Astrocyte (in vitro differentiated cells and primary cell): Measurements from ENCODE around the gene RGPD8. TPM values are rescaled to one million over a fixed set of nuclear protein-coding genes. Genes with fewer than 3 reads are reported as not detected.

ENCODE experiments used
- DNase-seq: peaks from one replicate; pipeline ENCODE4 v3.0.0-alpha.2; 2010; ENCODE audit warnings: low read depth
- FAIRE-seq: peaks from 2 replicates; lab custom pipeline; 2011; peaks lifted over from hg19 to GRCh38; lab: Jason Lieb, UNC
- H2AFZ ChIP-seq: 2 replicates; pipeline ENCODE4 v1.6.0; 2012; ENCODE audit warnings: low read depth, low read length, inconsistent platforms
- H3K27ac ChIP-seq: 2 replicates; pipeline ENCODE4 v1.5.1; 2011; ENCODE audit warnings: low read depth, low read length, inconsistent platforms
- H3K27me3 ChIP-seq: 2 replicates; pipeline ENCODE4 v1.6.0; 2011; ENCODE audit warnings: low read length, inconsistent platforms; ENCODE audit not compliant: insufficient read depth
- H3K36me3 ChIP-seq: 2 replicates; pipeline ENCODE4 v1.5.1; 2011; ENCODE audit warnings: low read length, inconsistent platforms; ENCODE audit not compliant: insufficient read depth
- H3K4me1 ChIP-seq: 2 replicates; pipeline ENCODE4 v1.5.1; 2011; ENCODE audit warnings: low read length, inconsistent platforms; ENCODE audit not compliant: insufficient read depth
- H3K4me2 ChIP-seq: 2 replicates; pipeline ENCODE4 v1.6.0; 2012; ENCODE audit warnings: low read length, inconsistent platforms
- H3K4me3 ChIP-seq: 2 replicates; pipeline ENCODE4 v1.5.1; 2011; ENCODE audit warnings: low read depth, mild to moderate bottlenecking, low read length, inconsistent platforms; ENCODE audit not compliant: insufficient read depth
- H3K79me2 ChIP-seq: 2 replicates; pipeline ENCODE4 v1.6.0; 2012; ENCODE audit warnings: mild to moderate bottlenecking, low read length, inconsistent platforms; ENCODE audit not compliant: insufficient read depth
- H3K9ac ChIP-seq: 2 replicates; pipeline ENCODE4 v1.6.0; 2012; ENCODE audit warnings: mild to moderate bottlenecking, low read length, inconsistent platforms
- H3K9me3 ChIP-seq: 2 replicates; pipeline ENCODE4 v1.5.1; 2012; ENCODE audit warnings: low read depth, mild to moderate bottlenecking, low read length, inconsistent platforms; ENCODE audit not compliant: insufficient read depth
- H4K20me1 ChIP-seq: 2 replicates; pipeline ENCODE4 v1.6.0; 2012; ENCODE audit warnings: low read length, inconsistent platforms; ENCODE audit not compliant: insufficient read depth
- H3K27ac Mint-ChIP-seq: one replicate; pipeline ENCODE4 v1.8.0; 2021; ENCODE audit warnings: mild to moderate bottlenecking, mixed read lengths; ENCODE audit not compliant: unreplicated experiment
- H3K27me3 Mint-ChIP-seq: one replicate; pipeline ENCODE4 v1.8.0; 2021; ENCODE audit warnings: low read depth, mixed read lengths; ENCODE audit not compliant: unreplicated experiment
- H3K36me3 Mint-ChIP-seq: one replicate; pipeline ENCODE4 v1.8.0; 2021; ENCODE audit warnings: low read depth, mixed read lengths; ENCODE audit not compliant: unreplicated experiment
- H3K4me1 Mint-ChIP-seq: one replicate; pipeline ENCODE4 v1.8.0; 2021; ENCODE audit warnings: low read depth, mixed read lengths; ENCODE audit not compliant: unreplicated experiment
- H3K4me3 Mint-ChIP-seq: one replicate; pipeline ENCODE4 v1.8.0; 2021; ENCODE audit warnings: mild to moderate bottlenecking, moderate library complexity, mixed read lengths; ENCODE audit not compliant: unreplicated experiment
- H3K9me3 Mint-ChIP-seq: one replicate; pipeline ENCODE4 v1.8.0; 2021; ENCODE audit warnings: mild to moderate bottlenecking, mixed read lengths; ENCODE audit not compliant: unreplicated experiment
- EZH2 ChIP-seq: IDR thresholded peaks from 2 replicates; pipeline ENCODE4 v1.6.1; 2012; ENCODE audit warnings: mild to moderate bottlenecking, low read length, inconsistent platforms; ENCODE audit not compliant: insufficient read depth
- total RNA-seq: library from RNA; stranded (reverse); gene quantifications from 2 replicates; pipeline ENCODE4 v1.2.1, GENCODE V29; 2021
- TF ChIP-seq, protein P1 (sequence below): IDR thresholded peaks from 2 replicates; pipeline ENCODE4 v1.5.1; 2011; ENCODE audit warnings: low read depth, mild to moderate bottlenecking, inconsistent platforms, low read length, moderate library complexity; ENCODE audit not compliant: insufficient read depth

RGPD8 gene
- total RNA-seq, 1 donor from 2014 or later = 9.6 TPM

GRCh38 chr2:112462178-112462577, 28.7 kb upstream of the RGPD8 start:
- no peak for FAIRE-seq

GRCh38 chr2:112459372-112459771, 25.9 kb upstream of the RGPD8 start:
- H3K79me2 ChIP-seq = no peaks in the 10 kb centered on the region
- H3K4me1 Mint-ChIP-seq = no peaks in the 10 kb centered on the region
- H3K4me3 Mint-ChIP-seq = no peak overlapping the region
- H3K9ac ChIP-seq = no peak overlapping the region
- H2AFZ ChIP-seq = no peak overlapping the region
- peaks cover 15% of the 10 kb centered on the region for H3K27me3 Mint-ChIP-seq
- no peaks in the 10 kb centered on the region for H3K9me3 ChIP-seq
- no peak overlapping the region for H3K4me2 ChIP-seq
- FAIRE-seq = no peak
- peaks cover 5% of the 10 kb centered on the region for H3K9me3 Mint-ChIP-seq
- H3K36me3 Mint-ChIP-seq = no peaks in the 10 kb centered on the region
- H4K20me1 ChIP-seq = no peaks in the 10 kb centered on the region
- no peak overlapping the region for H3K27ac Mint-ChIP-seq
- H3K36me3 ChIP-seq = no peaks in the 10 kb centered on the region
- H3K4me1 ChIP-seq = no peaks in the 10 kb centered on the region
- TF ChIP-seq, protein P1, sequence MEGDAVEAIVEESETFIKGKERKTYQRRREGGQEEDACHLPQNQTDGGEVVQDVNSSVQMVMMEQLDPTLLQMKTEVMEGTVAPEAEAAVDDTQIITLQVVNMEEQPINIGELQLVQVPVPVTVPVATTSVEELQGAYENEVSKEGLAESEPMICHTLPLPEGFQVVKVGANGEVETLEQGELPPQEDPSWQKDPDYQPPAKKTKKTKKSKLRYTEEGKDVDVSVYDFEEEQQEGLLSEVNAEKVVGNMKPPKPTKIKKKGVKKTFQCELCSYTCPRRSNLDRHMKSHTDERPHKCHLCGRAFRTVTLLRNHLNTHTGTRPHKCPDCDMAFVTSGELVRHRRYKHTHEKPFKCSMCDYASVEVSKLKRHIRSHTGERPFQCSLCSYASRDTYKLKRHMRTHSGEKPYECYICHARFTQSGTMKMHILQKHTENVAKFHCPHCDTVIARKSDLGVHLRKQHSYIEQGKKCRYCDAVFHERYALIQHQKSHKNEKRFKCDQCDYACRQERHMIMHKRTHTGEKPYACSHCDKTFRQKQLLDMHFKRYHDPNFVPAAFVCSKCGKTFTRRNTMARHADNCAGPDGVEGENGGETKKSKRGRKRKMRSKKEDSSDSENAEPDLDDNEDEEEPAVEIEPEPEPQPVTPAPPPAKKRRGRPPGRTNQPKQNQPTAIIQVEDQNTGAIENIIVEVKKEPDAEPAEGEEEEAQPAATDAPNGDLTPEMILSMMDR = no peak
- no peak for TF ChIP-seq EZH2
- no peak overlapping the region for H3K27ac ChIP-seq
- H3K27me3 ChIP-seq = peaks cover 2% of the 10 kb centered on the region
- DNase-seq = no peak
- H3K4me3 ChIP-seq = no peak overlapping the region

More at GRCh38 chr2:112462178-112462577, 28.7 kb upstream of the RGPD8 start:
- Histone ChIP-seq H3K9ac (no peak overlapping the region), H3K4me3 (no peak overlapping the region), H4K20me1 (no peaks in the 10 kb centered on the region), H3K36me3 (no peaks in the 10 kb centered on the region), H3K27ac (no peak overlapping the region), H2AFZ (no peak overlapping the region), H3K4me1 (no peaks in the 10 kb centered on the region), H3K4me2 (no peak overlapping the region), H3K9me3 (no peaks in the 10 kb centered on the region), H3K27me3 (peaks cover 2% of the 10 kb centered on the region), H3K79me2 (no peaks in the 10 kb centered on the region)
- Mint-ChIP-seq H3K36me3 (no peaks in the 10 kb centered on the region), H3K4me3 (no peak overlapping the region), H3K27me3 (peaks cover 5% of the 10 kb centered on the region), H3K9me3 (peaks cover 2% of the 10 kb centered on the region), H3K27ac (no peak overlapping the region), H3K4me1 (no peaks in the 10 kb centered on the region)
- no peak for DNase-seq
- TF ChIP-seq EZH2 = no peak
- TF ChIP-seq, protein P1 = no peak

GRCh38 chr2:112454586-112454985, 21.1 kb upstream of the RGPD8 start:
- Mint-ChIP-seq H3K4me1 (no peaks in the 10 kb centered on the region), H3K4me3 (no peak overlapping the region), H3K36me3 (no peaks in the 10 kb centered on the region), H3K9me3 (peaks cover 15% of the 10 kb centered on the region), H3K27ac (no peak overlapping the region), H3K27me3 (peaks cover 14% of the 10 kb centered on the region)
- no peak overlapping the region for H3K9ac ChIP-seq
- no peak overlapping the region for H3K4me2 ChIP-seq
- no peaks in the 10 kb centered on the region for H3K4me1 ChIP-seq
- H3K27me3 ChIP-seq = no peaks in the 10 kb centered on the region
- FAIRE-seq = no peak
- H3K9me3 ChIP-seq = peaks cover 3% of the 10 kb centered on the region
- no peaks in the 10 kb centered on the region for H4K20me1 ChIP-seq
- no peaks in the 10 kb centered on the region for H3K79me2 ChIP-seq
- no peak overlapping the region for H3K27ac ChIP-seq
- no peak for DNase-seq
- H3K4me3 ChIP-seq = no peak overlapping the region
- H2AFZ ChIP-seq = no peak overlapping the region
- TF ChIP-seq EZH2 = no peak
- TF ChIP-seq, protein P1 = no peak
- no peaks in the 10 kb centered on the region for H3K36me3 ChIP-seq
